Central memory CD4-positive, alpha-beta T cell (primary cell): ENCODE results near the gene POFUT2.

Source experiments
- DNase-seq: peaks from one replicate; pipeline ENCODE4 v3.0.0; 2022

The POFUT2 gene

GRCh38 chr21:45260191-45260825 is 27.4 kb downstream of the POFUT2 start:
- DNase-seq, result no peak

- no peak for DNase-seq
Measured at GRCh38 chr21:45259206-45259840, 28.4 kb downstream of the POFUT2 start.

- DNase-seq, result no peak
Measured at GRCh38 chr21:45258466-45258865, 29.2 kb downstream of the POFUT2 start.

GRCh38 chr21:45257673-45258341 is 29.9 kb downstream of the POFUT2 start:
- DNase-seq, result no peak

GRCh38 chr21:45256912-45257672 is 30.6 kb downstream of the POFUT2 start:
- no peak for DNase-seq

- DNase-seq, result no peak
Measured at GRCh38 chr21:45256021-45256911, 31.4 kb downstream of the POFUT2 start.

GRCh38 chr21:45255381-45256020 is 32.2 kb downstream of the POFUT2 start:
- DNase-seq, result peak; percentile 12

- DNase-seq, result no peak
Measured at GRCh38 chr21:45254460-45254930, 33.2 kb downstream of the POFUT2 start.

- no peak for DNase-seq
Measured at GRCh38 chr21:45253633-45254459, 33.8 kb downstream of the POFUT2 start.

- DNase-seq, result no peak
Measured at GRCh38 chr21:45253180-45253579, 34.5 kb downstream of the POFUT2 start.

- no peak for DNase-seq
Measured at GRCh38 chr21:45252448-45252925, 35.2 kb downstream of the POFUT2 start.

GRCh38 chr21:45251635-45252447 is 35.9 kb downstream of the POFUT2 start:
- no peak for DNase-seq

- no peak for DNase-seq
Measured at GRCh38 chr21:45250914-45251634, 36.6 kb downstream of the POFUT2 start.

- DNase-seq, result no peak
Measured at GRCh38 chr21:45250272-45250671, 37.4 kb downstream of the POFUT2 start.

GRCh38 chr21:45249626-45250025 is 38.1 kb downstream of the POFUT2 start:
- DNase-seq, result no peak

- no peak for DNase-seq
Measured at GRCh38 chr21:45248893-45249381, 38.8 kb downstream of the POFUT2 start.

- DNase-seq, result no peak
Measured at GRCh38 chr21:45248301-45248892, 39.3 kb downstream of the POFUT2 start.
